GM12878 (cell line): ENCODE measurements around the gene CD209. TPM values are rescaled to one million over a fixed set of nuclear protein-coding genes. Genes with fewer than 3 reads are reported as not detected.

Source experiments
- BHLHE40 ChIP-seq, 2 experiments: fragments of 450-650 bp in 1 of 2; IDR thresholded peaks; 2 replicates each; pipeline ENCODE4 v1.6.1; 2011 to 2017; ENCODE audit warnings: low read depth in 2 of 2, borderline replicate concordance in 1 of 2, improper control_type of control experiment in 1 of 2, low read length in 1 of 2, mild to moderate bottlenecking in 1 of 2
- CBFB ChIP-seq: IDR thresholded peaks from 2 replicates; pipeline ENCODE4 v1.6.1; 2016; ENCODE audit warnings: antibody characterized with exemption, low read depth
- CBX3 ChIP-seq: fragments of 200-600 bp; sonication (generic); IDR thresholded peaks from 2 replicates; pipeline ENCODE4 v1.6.1; 2016; ENCODE audit warnings: low read depth, borderline replicate concordance
- RAD21 ChIP-seq: IDR thresholded peaks from 2 replicates; pipeline ENCODE4 v1.6.1; 2011; ENCODE audit warnings: mild to moderate bottlenecking, low read depth, low read length, moderate library complexity; ENCODE audit not compliant: insufficient read depth
- RAD51 ChIP-seq: fragments of 450-650 bp; IDR thresholded peaks from 2 replicates; pipeline ENCODE4 v1.6.1; 2016; ENCODE audit warnings: moderate library complexity, mild to moderate bottlenecking, inconsistent platforms
- RELB ChIP-seq: fragments of 450-650 bp; IDR thresholded peaks from 2 replicates; pipeline ENCODE4 v1.6.1; 2017; ENCODE audit warnings: low read depth, mild to moderate bottlenecking, moderate library complexity
- SMARCA5 ChIP-seq: fragments of 450-650 bp; IDR thresholded peaks from 2 replicates; pipeline ENCODE4 v1.6.1; 2017; ENCODE audit warnings: mild to moderate bottlenecking
- TCF12 ChIP-seq: IDR thresholded peaks from 2 replicates; pipeline ENCODE4 v1.6.1; 2011; ENCODE audit warnings: low read depth, mild to moderate bottlenecking, low read length
- TCF7 ChIP-seq: IDR thresholded peaks from 2 replicates; pipeline ENCODE4 v1.6.1; 2014; ENCODE audit warnings: antibody characterized with exemption, borderline replicate concordance
- YBX1 ChIP-seq: fragments of 450-650 bp; IDR thresholded peaks from 2 replicates; pipeline ENCODE4 v1.6.1; 2016; ENCODE audit warnings: antibody characterized with exemption
- ZNF622 ChIP-seq: fragments of 450-650 bp; IDR thresholded peaks from 2 replicates; pipeline ENCODE4 v1.6.1; 2017; ENCODE audit warnings: mild to moderate bottlenecking, inconsistent platforms
- ZNF687 ChIP-seq: fragments of 450-650 bp; IDR thresholded peaks from 2 replicates; pipeline ENCODE4 v1.6.1; 2017; ENCODE audit warnings: mild to moderate bottlenecking, moderate library complexity
- polyA plus RNA-seq, 11 experiments: library from polyadenylated mRNA; depleted of rRNA in 4 of 11; unstranded in 6 of 11; stranded (reverse) in 5 of 11; fragments of >200 nt; fragmentation: Nextera tagmentation in 4 of 11; fragmentation: Illumina TruSeq in 1 of 11; extraction: Ambion mirVana in 4 of 11; extraction: Trizol in 1 of 11; gene quantifications; 1 replicate in 1 of 11; 2 replicates in 10 of 11; pipeline versions ENCODE4 v1.2.1 to v1.2.3, GENCODE V29; 2011 to 2016; ENCODE audit warnings: inconsistent platforms in 2 of 11, missing spikeins in 2 of 11, low read depth in 1 of 11
- total RNA-seq, 4 experiments: library from RNA; depleted of rRNA in 3 of 4; stranded (reverse); fragments of >200 nt in 3 of 4; fragmentation: Illumina TruSeq in 1 of 4; extraction: Trizol in 1 of 4; gene quantifications; 2 replicates each; pipeline versions ENCODE4 v1.2.1 to v1.2.3, GENCODE V29; 2013 to 2021
- TF ChIP-seq, protein P1 (sequence below): fragments of 450-650 bp; IDR thresholded peaks from 2 replicates; pipeline ENCODE4 v1.6.1; 2017; ENCODE audit warnings: mild to moderate bottlenecking, low read depth, inconsistent platforms; ENCODE audit not compliant: poor library complexity, severe bottlenecking
- TF ChIP-seq, protein P2 (sequence below): fragments of 450-650 bp; IDR thresholded peaks from 2 replicates; pipeline ENCODE4 v1.6.1; 2018; ENCODE audit warnings: borderline replicate concordance, mild to moderate bottlenecking; ENCODE audit not compliant: partially characterized antibody
- TF ChIP-seq, protein P3 (sequence below): fragments of 450-650 bp; IDR thresholded peaks from 2 replicates; pipeline ENCODE4 v1.6.1; 2016; ENCODE audit warnings: mild to moderate bottlenecking, moderate library complexity, borderline replicate concordance

The CD209 gene
- total and polyA plus RNA-seq, 10 of the 15 experiments (the other 5 are each of a cell fraction or from before 2014, with no cell fraction given) = 0.04 to 0.21 (median 0.10) TPM; not detected in 3

GRCh38 chr19:7743425-7743841, 3.9 kb downstream of the CD209 start (continued):
- TF ChIP-seq ZNF687 = no peak
- TF ChIP-seq BHLHE40 (IDR thresholded peaks at IDR 0.05; ENCODE audit: borderline replicate concordance in 1 of 2, low read depth in 2 of 2, low read length in 1 of 2) = peak; percentile 58 to 66; a peak in 3 of 4 replicates
- no peak for TF ChIP-seq RAD51
- TF ChIP-seq SMARCA5 = no peak
- no peak for TF ChIP-seq RAD21
- TF ChIP-seq, protein P1, sequence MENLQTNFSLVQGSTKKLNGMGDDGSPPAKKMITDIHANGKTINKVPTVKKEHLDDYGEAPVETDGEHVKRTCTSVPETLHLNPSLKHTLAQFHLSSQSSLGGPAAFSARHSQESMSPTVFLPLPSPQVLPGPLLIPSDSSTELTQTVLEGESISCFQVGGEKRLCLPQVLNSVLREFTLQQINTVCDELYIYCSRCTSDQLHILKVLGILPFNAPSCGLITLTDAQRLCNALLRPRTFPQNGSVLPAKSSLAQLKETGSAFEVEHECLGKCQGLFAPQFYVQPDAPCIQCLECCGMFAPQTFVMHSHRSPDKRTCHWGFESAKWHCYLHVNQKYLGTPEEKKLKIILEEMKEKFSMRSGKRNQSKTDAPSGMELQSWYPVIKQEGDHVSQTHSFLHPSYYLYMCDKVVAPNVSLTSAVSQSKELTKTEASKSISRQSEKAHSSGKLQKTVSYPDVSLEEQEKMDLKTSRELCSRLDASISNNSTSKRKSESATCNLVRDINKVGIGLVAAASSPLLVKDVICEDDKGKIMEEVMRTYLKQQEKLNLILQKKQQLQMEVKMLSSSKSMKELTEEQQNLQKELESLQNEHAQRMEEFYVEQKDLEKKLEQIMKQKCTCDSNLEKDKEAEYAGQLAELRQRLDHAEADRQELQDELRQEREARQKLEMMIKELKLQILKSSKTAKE = peak; percentile 96
- no peak for TF ChIP-seq CBX3
- TF ChIP-seq CBFB = peak; percentile 83
- TF ChIP-seq, protein P2, sequence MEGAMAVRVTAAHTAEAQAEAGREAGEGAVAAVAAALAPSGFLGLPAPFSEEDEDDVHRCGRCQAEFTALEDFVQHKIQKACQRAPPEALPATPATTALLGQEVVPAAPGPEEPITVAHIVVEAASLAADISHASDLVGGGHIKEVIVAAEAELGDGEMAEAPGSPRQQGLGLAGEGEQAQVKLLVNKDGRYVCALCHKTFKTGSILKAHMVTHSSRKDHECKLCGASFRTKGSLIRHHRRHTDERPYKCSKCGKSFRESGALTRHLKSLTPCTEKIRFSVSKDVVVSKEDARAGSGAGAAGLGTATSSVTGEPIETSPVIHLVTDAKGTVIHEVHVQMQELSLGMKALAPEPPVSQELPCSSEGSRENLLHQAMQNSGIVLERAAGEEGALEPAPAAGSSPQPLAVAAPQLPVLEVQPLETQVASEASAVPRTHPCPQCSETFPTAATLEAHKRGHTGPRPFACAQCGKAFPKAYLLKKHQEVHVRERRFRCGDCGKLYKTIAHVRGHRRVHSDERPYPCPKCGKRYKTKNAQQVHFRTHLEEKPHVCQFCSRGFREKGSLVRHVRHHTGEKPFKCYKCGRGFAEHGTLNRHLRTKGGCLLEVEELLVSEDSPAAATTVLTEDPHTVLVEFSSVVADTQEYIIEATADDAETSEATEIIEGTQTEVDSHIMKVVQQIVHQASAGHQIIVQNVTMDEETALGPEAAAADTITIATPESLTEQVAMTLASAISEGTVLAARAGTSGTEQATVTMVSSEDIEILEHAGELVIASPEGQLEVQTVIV = no peak
- peak; percentile 99 for TF ChIP-seq TCF12
- no peak for TF ChIP-seq ZNF622
- peak; percentile 84 for TF ChIP-seq RELB
- TF ChIP-seq YBX1 = no peak
- TF ChIP-seq TCF7 = 0 out of 2 replicates have a peak, but pooled peaks have one; percentile 53
- TF ChIP-seq, protein P3, sequence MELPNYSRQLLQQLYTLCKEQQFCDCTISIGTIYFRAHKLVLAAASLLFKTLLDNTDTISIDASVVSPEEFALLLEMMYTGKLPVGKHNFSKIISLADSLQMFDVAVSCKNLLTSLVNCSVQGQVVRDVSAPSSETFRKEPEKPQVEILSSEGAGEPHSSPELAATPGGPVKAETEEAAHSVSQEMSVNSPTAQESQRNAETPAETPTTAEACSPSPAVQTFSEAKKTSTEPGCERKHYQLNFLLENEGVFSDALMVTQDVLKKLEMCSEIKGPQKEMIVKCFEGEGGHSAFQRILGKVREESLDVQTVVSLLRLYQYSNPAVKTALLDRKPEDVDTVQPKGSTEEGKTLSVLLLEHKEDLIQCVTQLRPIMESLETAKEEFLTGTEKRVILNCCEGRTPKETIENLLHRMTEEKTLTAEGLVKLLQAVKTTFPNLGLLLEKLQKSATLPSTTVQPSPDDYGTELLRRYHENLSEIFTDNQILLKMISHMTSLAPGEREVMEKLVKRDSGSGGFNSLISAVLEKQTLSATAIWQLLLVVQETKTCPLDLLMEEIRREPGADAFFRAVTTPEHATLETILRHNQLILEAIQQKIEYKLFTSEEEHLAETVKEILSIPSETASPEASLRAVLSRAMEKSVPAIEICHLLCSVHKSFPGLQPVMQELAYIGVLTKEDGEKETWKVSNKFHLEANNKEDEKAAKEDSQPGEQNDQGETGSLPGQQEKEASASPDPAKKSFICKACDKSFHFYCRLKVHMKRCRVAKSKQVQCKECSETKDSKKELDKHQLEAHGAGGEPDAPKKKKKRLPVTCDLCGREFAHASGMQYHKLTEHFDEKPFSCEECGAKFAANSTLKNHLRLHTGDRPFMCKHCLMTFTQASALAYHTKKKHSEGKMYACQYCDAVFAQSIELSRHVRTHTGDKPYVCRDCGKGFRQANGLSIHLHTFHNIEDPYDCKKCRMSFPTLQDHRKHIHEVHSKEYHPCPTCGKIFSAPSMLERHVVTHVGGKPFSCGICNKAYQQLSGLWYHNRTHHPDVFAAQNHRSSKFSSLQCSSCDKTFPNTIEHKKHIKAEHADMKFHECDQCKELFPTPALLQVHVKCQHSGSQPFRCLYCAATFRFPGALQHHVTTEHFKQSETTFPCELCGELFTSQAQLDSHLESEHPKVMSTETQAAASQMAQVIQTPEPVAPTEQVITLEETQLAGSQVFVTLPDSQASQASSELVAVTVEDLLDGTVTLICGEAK = no peak
